PC-3 (cell line): ENCODE measurements around the gene PNCK. TPM values are rescaled to one million over a fixed set of nuclear protein-coding genes. Genes with fewer than 3 reads are reported as not detected.
A peak's percentile ranks its signal among the peaks of the same experiment; 100 is the strongest.

Experiments
- ATAC-seq: fragments of 200-7000 bp; cut with Tn5 transposase; 2 replicates; pipeline ENCODE4 v1.9.1; 2020; ENCODE audit warnings: mild to moderate bottlenecking, moderate library complexity
- BruUV-seq: library from RNA; stranded (reverse); fragments of 400-500 nt; replicated peaks from 2 replicates; lab custom pipeline; 2021; lab: Mats Ljungman, UMichigan
- CTCF ChIA-PET: fragments of 300-600 bp; sonication (Branson Sonifier 250); formaldehyde crosslinking; loops from one replicate; lab custom pipeline; 2022; ENCODE audit warnings: antibody characterized with exemption; lab: Charles Lee
- POLR2A ChIA-PET: fragments of 300-600 bp; sonication (Branson Sonifier 250); formaldehyde crosslinking; loops from one replicate; lab custom pipeline; 2022; ENCODE audit warnings: antibody characterized with exemption; ENCODE audit not compliant: unreplicated experiment; lab: Charles Lee
- DNase-seq: peaks from one replicate; pipeline ENCODE4 v3.0.0-alpha.2; 2015
- H2AFZ ChIP-seq: fragments of 300-600 bp; sonication (generic); 2 replicates; pipeline ENCODE4 v1.6.0; 2016; ENCODE audit warnings: antibody characterized with exemption, low read length
- H3F3A ChIP-seq: fragments of 300-600 bp; sonication (generic); one replicate; pipeline ENCODE4 v1.6.0; 2017; ENCODE audit warnings: antibody characterized with exemption, low read length, control low read depth, mild to moderate bottlenecking; ENCODE audit not compliant: unreplicated experiment
- H3K27ac ChIP-seq: fragments of 300-600 bp; sonication (generic); 2 replicates; pipeline ENCODE4 v1.5.1; 2016; ENCODE audit warnings: mild to moderate bottlenecking, low read length
- H3K27me3 ChIP-seq: fragments of 300-600 bp; sonication (generic); 2 replicates; pipeline ENCODE4 v1.6.1; 2016; ENCODE audit warnings: low read length, mixed read lengths
- H3K36me3 ChIP-seq: fragments of 300-600 bp; sonication (generic); 2 replicates; pipeline ENCODE4 v1.6.1; 2016; ENCODE audit warnings: low read depth, mixed run types, low read length, mixed read lengths
- H3K4me1 ChIP-seq: fragments of 300-600 bp; sonication (generic); 2 replicates; pipeline ENCODE4 v1.5.1; 2016; ENCODE audit warnings: low read length; ENCODE audit not compliant: insufficient read depth
- H3K4me2 ChIP-seq: fragments of 300-600 bp; sonication (generic); 2 replicates; pipeline ENCODE4 v1.6.0; 2016; ENCODE audit warnings: low read length
- H3K4me3 ChIP-seq: fragments of 300-600 bp; sonication (generic); 2 replicates; pipeline ENCODE4 v1.5.1; 2016; ENCODE audit warnings: mild to moderate bottlenecking, low read length, mixed read lengths
- H3K79me2 ChIP-seq: fragments of 300-600 bp; sonication (generic); 2 replicates; pipeline ENCODE4 v1.6.1; 2017; ENCODE audit warnings: low read length, mixed read lengths
- H3K9ac ChIP-seq: fragments of 300-600 bp; sonication (generic); 2 replicates; pipeline ENCODE4 v1.6.0; 2016; ENCODE audit warnings: mild to moderate bottlenecking, low read length
- H3K9me2 ChIP-seq: fragments of 300-600 bp; sonication (generic); replicated peaks from 2 replicates; pipeline ENCODE4 v1.6.1; 2016; ENCODE audit warnings: mixed run types, low read length, mixed read lengths
- H3K9me3 ChIP-seq: fragments of 300-600 bp; sonication (generic); 2 replicates; pipeline ENCODE4 v1.6.1; 2016; ENCODE audit warnings: low read length, mixed read lengths
- H4K20me1 ChIP-seq: fragments of 300-600 bp; sonication (generic); 2 replicates; pipeline ENCODE4 v1.6.1; 2016; ENCODE audit warnings: low read length, mixed read lengths
- CTCF ChIP-seq: fragments of 300-600 bp; sonication (generic); conservative IDR thresholded peaks from 2 replicates; pipeline ENCODE4 v1.5.1; 2017; ENCODE audit warnings: antibody characterized with exemption, low read depth, mild to moderate bottlenecking, low read length
- EZH2 ChIP-seq: fragments of 300-600 bp; sonication (generic); IDR thresholded peaks from one replicate; pipeline ENCODE4 v1.6.1; 2017; ENCODE audit warnings: antibody characterized with exemption, mild to moderate bottlenecking, low read length; ENCODE audit not compliant: unreplicated experiment
- EZH2phosphoT487 ChIP-seq: fragments of 300-600 bp; sonication (generic); IDR thresholded peaks from 2 replicates; pipeline ENCODE4 v1.6.1; 2018; ENCODE audit warnings: mild to moderate bottlenecking, antibody characterized with exemption, low read length, borderline replicate concordance
- intact Hi-C: fragments of 100-400 bp; cut with micrococcal nuclease; formaldehyde crosslinking; loops from 2 replicates; pipeline ENCODE4 v1.9.0; 2023
- total RNA-seq: library from RNA; depleted of rRNA; stranded (reverse); fragments of >200 nt; gene quantifications from 2 replicates; pipeline ENCODE4 v1.2.3, GENCODE V29; 2014

Gene PNCK
- total RNA-seq, 1 experiment from 2014 or later = 1.0 TPM

- intact Hi-C loops = no loop called here
- ChIA-PET POLR2A (interaction anchor here (0.6 kb wide), 1 partner anchor 41 kb away, joined by 9 read pairs; the partner anchor contains the start of gene SLC6A8), CTCF (interaction anchor here (0.6 to 0.7 kb wide), 2 partner anchors 92 to 374 kb away, joined by 4 read pairs; no protein-coding TSS in a partner anchor)
- no peaks in the 10 kb centered on the region for H3K79me2 ChIP-seq
- no peak within 1 kb of the TSS for H3K27ac ChIP-seq
- H3K27me3 ChIP-seq = peaks cover 23% of the 10 kb centered on the region
- H3K4me1 ChIP-seq = no peaks in the 10 kb centered on the region; the same call in 1 of the 2 replicates
- H3K36me3 ChIP-seq = no peaks in the 10 kb centered on the region
- BruUV-seq = no TSS peak
- no peaks in the 10 kb centered on the region for H3K9me2 ChIP-seq
- ATAC-seq = peak; percentile 64
- no peaks in the 10 kb centered on the region for H3K9me3 ChIP-seq
- H4K20me1 ChIP-seq = no peaks in the 10 kb centered on the region
- peak within 1 kb of the TSS; percentile 50; the same call in 1 of the 2 replicates for H3K4me3 ChIP-seq
- H3K4me2 ChIP-seq = peak within 1 kb of the TSS; percentile 72
- TF ChIP-seq EZH2phosphoT487 (no peak), EZH2 (no peak), CTCF (no peak)
- peak; percentile 61 for DNase-seq
- H2AFZ ChIP-seq = peak within 1 kb of the TSS; percentile 61
- no peaks in the 10 kb centered on the region for H3F3A ChIP-seq
- H3K9ac ChIP-seq = no peak within 1 kb of the TSS; the same call in 1 of the 2 replicates
Observed at GRCh38 chrX:153646620-153647373, 26.8 kb downstream of the PNCK start, which contains the start of gene DUSP9. DUSP9 (plus strand) TSS chrX:153647203; CDS start chrX:153647954, 751 bp downstream.

- Histone ChIP-seq H3K79me2 (no peaks in the 10 kb centered on the region), H4K20me1 (no peaks in the 10 kb centered on the region), H3K27ac (no peak overlapping the region), H3K4me3 (no peak overlapping the region), H3K27me3 (peaks cover 23% of the 10 kb centered on the region), H3K9me3 (no peaks in the 10 kb centered on the region), H3K36me3 (no peaks in the 10 kb centered on the region), H3K9ac (no peak overlapping the region), H3K9me2 (no peaks in the 10 kb centered on the region), H3F3A (no peaks in the 10 kb centered on the region), H3K4me2 (no peak overlapping the region), H3K4me1 (no peaks in the 10 kb centered on the region; the same call in 1 of the 2 replicates), H2AFZ (no peak overlapping the region)
- DNase-seq (no peak), ATAC-seq (no peak)
- POLR2A ChIA-PET = no interaction called here
- intact Hi-C loops = no loop called here
- no TSS peak for BruUV-seq
- TF ChIP-seq EZH2 (no peak), EZH2phosphoT487 (no peak), CTCF (no peak)
- CTCF ChIA-PET = no interaction called here
Observed at GRCh38 chrX:153645921-153646488, 27.6 kb downstream of the PNCK start.
